ENCODE results near the gene ISG20. TPM values are rescaled to one million over a fixed set of nuclear protein-coding genes. Genes with fewer than 3 reads are reported as not detected.
A peak's percentile ranks its signal among the peaks of the same experiment; 100 is the strongest.

ISG20 gene
- 2.5 TPM for polyA plus RNA-seq (2013, experiment 1 of 2; ENCODE audit: insufficient read length)
- polyA plus RNA-seq (2013, experiment 2 of 2; ENCODE audit: insufficient read length), result 3.9 TPM

DNA sequence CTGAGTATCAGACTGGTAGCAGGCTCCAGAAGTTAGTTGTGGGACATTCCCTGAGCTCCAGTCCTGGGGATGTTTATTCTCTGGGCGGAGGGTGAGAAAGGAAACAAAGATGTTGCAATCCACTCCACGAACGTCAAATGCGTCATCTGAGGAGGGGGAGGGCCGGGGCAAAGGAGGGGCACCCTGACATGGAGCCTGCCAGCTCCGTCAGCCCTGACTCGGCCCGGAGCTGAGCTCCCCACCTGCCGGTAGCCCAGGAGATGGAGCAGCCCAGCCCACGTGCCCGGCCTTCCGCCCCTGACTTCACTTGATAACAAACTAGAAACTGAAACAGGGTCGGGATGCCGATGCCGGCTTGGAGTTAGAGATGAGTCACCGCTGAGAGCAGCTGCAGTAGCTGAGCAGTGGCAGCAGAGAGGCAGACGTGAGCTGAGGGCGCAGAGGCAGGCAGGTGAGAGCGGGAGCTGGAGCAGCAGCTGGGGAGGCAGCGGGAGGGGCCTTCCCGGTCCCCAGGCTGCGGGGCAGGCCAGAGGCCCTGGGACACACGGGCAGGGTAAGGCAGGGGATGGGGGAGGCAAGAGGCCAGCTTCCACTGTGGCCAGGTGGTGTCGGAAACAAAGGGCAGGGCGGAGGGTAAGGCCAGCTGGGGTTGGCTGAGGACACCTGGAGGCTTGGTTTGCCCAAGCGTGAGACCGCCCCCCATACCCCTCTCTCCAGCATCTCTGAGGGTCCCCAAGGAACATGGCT is at the start of gene ISG20:
Gene ISG20 (plus strand): TSS at position 391 of the 747 bp plus-strand sequence. CDS start 351 bp downstream, at position 742.
- DNase-seq, result peak; percentile 92

DNA sequence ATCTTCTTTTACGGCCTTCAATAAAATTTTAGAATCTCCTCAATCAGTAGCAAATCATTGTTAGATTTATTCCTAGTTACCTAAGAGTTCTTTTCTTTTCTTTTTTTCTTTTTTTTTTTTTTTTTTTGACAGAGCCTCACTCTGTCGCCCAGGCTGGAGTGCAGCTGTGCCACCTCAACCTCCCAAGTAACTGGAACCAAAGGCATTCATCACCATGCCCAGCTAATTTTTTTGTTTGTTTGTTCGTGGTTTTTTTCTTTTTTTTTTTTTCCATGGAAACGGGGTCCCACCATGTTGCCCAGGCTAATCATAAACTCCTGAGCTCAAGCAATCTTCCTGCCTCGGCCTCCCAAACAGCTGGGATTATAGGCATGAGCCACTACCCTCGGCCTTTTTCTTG is 48.1 kb upstream of the ISG20 start:
- DNase-seq, result no peak

DNA sequence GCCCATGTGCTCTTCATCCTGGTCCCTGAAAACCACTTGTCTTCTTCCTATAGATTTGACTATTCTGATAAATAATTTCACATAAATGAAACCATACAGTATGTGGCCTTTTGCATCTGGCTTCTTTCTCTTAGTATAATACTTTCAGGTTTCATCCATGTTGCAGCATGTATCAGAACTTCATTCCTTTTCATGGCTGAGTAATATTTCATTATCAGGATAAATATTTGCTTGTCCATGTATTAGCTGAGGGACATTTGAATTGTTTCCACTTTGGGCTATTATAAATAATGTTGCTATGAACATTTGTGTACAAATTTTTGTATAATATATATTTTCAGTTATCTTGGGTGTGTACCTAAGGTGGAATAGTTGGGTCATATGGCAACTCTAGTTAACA is 47.4 kb upstream of the ISG20 start:
- no peak for DNase-seq

DNA sequence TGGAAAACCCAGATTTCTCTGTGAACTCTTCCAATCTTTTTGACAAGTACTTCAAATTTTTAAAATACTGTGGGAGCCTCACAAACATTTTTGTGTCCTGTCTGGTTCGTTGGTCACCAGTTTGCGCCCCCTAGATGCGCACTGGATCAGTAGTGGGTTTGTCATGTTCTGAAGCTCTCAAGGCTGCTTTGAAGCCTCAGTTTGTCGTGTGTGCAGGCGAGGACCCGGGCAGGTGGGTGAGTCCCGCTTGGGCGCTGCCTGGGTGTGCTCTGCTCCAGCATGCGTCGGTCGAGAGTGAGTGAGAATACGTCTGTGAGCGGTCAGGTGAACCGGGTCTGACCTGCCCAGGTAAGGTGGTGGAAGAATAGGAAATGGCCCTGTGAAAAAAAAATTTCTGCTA is 34.9 kb upstream of the ISG20 start:
- no peak for DNase-seq

DNA sequence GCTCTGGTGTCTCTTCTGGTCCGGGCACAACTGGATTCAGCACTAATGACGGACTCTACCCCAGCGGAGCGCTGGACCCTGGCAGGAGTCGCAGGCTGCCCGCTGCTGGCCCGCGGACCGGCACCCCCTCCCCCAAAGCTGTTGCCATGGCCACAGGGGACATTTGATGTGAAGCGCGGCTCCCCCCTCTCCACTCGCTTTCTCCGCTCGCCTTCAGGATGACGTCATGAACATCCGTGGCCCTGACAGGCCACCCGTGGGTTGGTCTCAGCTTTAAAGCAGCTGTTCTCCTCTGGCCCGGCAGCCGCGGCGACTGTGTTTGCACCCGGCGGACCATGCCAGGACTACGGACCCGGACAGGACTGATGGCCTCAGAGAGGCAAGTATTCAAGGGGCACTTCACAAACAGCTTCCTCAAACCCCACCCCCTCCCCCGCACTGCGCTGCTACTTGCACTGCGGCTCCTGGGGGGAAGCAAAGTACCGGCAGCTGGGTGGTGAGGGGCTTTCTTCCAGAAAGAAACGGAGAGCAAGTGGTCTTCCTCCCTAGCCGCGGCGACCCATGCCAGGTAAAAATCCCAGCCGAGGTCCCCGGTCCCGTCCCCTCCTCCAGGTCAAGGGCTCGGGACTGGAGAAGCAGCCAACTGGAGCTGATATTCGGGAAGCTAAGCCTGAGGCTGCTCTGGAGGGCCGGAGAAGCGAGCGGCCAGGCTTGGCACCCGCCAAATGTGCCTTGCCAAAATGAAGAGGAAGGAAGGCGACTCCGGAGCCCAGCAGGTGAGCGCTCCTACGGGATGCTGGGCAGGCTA is 34.2 kb upstream of the ISG20 start:
- no peak for DNase-seq

DNA sequence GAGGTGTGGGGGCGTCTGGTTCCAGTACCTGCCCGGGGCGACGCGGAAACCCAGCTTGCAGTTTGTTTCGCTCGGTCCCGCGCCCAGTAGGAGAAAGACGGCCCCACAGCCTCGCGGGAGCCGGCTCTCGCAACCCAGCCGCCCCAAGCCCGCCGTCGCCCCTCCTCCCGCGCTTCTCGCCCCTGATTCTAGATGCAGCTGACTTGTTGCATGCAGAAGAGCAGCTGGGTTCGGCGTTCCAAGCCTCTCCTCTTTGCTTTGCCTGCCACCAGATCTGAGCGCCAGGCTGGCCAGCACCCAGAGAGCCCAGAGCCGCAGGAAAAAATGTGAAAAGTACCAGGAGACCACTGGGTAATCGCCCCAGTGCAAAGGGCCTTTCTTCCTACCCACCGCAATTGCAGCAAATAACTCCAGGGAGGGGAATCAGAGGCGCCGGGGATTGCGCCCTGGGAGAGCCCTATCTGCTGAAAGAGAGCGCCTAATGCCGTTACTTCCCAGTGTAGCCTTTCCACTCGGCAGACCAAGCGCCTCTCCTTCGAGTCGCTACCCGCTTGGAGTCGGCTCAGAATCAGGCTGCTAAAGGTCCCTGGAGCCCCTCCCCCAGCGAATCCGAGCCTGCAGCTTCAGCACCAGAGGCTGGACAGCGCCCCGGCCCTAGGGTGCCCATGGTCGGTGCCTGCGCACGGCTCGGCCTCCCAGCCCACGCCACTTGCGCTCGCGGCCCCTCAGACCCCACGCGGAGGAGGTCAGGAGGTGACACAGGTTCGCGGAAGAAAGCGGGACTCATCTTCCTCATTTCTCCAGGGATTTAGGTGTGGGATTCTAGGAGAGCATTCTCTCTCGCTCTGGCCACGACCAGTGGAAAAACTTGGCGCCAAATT is 33.4 kb upstream of the ISG20 start:
- peak; percentile 39 for DNase-seq

DNA sequence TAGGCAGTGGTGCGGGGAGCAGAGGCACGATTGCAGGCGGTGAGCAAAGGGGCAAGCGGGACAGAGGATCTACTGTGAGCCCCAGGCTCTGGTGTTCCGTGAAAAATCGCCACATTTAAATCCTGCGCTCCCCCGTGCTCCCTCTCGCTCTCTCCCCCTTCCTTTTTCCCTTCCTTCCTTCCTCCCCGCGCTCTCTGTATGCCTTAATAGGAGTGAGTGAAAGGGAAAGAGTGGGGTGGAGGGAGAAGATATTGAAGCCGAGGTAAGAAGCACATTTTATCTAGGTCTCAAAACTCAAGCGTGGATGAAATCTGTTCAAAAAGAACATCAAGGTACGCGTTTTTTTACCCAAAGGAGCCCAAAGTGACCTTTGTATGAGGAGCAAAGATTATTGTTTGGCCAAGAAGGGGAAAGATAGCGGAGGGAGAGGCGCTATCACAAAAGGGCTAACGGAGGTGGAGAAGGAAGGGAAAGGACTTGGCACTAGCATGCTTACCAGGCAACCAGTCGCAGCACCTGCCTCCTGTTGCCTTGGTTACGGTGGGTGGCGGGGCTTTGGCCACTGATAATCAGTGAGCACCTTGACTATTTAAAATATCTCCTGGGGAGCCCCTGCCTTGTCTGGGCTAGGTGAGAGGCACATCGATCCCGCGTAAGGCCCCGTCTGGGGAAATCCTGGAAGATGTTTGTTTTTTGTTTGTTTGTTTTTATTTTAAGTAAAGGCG is 32.6 kb upstream of the ISG20 start:
- DNase-seq, result no peak

DNA sequence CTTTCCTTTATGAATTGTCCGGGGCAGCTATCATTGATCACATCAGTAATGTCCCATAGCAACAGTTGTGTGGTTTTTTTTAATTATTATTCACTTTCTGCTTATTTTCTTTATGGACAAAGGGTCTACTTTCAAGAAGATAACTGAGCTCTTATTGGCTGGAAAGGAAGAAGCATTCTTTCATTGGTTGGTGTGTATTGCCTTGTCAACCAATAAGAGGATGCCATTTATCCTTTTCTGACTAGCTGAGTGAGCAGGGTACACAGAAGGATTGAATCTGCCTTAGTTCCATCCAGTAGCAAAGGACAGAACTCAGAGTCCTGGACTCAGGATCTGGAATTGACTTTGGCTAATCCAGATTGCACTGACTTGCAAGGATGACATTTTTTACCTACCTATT is 30.9 kb upstream of the ISG20 start:
- no peak for DNase-seq

DNA sequence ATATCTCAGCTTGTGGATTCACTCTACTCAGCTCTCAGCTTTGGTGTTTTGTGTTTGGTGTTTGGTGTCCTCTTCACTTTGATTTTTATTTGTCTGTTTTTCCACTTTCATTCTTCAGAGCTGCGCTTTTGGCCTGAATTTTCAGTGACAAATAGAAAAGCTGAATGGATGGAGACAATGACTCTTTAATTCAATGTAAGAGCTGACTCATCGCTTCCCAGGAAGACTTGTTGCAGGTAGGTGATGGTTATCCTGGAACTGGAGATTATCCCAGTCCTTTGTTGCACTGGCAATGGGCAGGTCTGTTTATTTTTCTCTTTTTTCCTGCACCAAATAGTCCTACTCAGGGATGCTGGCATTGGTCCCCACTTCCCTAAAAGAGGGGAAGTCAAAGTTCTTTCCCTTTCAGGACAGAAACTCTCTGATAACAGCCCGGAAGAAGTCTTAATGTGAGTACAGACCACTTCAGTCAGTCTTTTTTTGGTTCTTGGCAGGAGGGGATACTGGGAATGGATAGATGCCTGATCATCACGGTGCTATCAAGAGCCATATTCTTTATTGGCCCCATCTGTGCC is 30.1 kb upstream of the ISG20 start:
- no peak for DNase-seq

DNA sequence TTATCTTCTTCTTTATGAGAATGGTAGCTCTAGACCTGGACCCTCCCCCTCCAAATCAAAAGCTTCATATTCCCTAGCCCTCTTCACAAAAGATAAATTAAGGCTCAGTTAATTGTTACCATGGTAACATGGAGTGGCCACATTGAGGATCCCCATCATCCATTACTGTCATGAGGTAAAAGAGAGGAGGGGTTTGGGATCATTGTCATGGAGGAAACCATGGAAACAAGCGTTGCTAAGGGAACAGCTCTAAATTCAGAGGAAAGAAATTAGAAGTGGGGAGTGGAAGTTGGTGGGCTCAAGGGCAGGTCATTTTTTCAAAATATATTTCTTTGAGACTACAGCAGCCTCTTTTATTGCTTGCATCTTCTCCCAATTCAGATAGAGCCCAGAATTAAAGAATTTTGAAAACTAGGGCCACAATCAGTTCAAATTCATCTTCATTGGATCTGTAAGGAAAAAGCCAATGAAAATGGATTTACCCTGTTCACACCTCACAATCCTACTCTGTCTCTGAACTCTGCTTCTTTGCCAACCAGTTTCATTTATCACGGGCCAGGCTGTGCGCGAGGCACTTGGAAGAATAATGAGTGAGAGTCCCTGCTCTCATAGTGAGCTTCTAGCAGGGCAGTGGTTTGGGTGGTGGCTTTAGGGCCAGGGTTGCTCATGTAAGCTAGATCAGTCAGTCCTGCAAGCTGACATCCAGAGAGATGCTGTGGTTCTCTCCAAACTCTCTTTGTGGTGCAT is 29.3 kb upstream of the ISG20 start:
- DNase-seq, result no peak

DNA sequence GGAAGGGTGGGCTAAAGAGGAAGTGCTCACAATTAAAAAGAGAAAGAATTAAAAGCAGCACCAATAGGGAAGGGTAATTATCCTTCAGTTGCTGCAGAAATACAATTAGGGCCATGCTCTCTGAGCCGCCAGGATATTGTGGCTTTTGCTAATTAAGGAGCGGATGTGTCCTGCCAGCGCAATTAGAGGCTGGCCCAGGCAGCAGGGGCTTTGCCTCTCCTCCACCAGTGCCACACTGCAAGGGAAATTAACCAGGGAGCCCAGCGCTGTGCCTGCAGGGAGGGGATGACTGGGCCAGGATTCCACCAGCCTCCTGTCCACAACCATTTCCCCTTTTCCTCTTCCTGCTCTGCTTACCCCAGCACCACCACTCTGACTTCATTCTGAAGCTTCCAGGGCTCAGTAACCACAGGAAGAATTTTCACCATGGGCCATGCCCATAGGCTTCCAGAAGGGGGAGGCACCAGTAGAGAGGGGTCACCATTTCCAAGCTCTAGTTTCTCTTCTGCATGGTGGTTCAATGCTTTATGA is 28.1 kb upstream of the ISG20 start:
- peak; percentile 28 for DNase-seq

DNA sequence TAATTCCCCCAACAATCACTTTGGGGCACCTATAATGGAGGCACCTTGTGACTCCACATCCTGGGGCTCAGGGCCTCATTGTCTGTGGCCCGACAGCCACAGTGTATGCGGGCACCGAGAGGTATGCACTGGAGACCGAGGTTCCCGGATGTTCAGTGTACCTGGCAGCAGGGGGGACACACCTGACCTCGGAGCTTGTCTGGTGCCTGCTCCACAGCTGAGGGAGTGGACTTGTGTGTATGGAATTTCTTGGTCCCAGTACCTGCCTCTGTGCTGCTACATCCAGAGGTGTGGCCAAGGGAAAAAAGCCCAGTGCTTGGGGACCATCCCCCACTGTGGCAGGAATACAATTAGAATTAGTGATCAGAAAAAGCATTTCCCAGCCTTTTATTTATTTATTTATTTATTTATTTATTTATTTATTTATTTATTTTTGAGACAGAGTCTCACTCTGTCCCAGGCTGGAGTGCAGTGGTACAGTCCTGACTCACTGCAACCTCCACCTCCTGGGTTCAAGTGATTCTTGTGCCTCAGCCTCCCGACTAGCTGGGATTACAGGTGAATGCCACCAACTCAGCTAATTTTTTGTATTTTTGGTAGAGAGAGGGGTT is 26.5 kb upstream of the ISG20 start:
- no peak for DNase-seq

DNA sequence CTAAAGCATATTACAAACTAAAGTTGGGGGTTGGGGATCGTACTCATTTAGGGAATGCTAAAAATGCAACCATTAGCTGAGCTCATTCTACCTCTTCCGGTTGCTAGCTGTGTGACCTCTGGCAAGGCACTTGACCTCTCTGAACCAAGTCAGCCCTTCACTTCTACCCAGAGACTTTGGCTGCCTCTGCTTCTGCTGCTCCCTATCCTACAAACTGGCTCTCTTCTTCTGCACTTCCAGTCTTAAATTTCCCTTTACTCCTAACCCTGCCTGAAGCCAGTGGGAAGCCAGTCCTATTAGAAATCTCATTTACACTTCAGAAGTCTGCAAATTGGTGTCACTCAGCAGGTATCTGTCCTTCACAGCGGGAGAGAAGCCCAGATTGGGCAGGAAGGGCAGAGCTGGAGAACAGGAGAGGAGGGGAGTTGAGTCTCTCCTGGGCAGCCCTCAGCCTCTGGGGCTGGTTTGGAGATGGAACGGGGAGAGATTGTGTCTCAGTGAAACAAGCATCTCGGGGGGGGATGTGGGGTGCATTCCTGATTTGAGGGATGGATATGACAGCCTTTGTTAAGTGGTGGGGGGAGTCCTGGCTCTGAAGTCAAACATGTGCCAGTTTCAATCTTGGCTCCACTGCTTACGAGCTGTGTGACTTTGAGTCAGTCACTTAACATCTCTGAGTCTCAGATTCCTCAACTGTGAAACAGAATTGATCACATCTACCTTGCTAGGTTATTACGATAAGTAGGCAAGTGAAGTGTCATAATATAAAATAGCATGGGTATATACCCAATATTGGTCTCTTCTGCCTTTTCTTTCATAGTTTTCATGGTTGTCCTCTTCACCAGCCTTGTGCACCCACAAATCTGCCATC is 25.5 kb upstream of the ISG20 start:
- peak; percentile 36 for DNase-seq

DNA sequence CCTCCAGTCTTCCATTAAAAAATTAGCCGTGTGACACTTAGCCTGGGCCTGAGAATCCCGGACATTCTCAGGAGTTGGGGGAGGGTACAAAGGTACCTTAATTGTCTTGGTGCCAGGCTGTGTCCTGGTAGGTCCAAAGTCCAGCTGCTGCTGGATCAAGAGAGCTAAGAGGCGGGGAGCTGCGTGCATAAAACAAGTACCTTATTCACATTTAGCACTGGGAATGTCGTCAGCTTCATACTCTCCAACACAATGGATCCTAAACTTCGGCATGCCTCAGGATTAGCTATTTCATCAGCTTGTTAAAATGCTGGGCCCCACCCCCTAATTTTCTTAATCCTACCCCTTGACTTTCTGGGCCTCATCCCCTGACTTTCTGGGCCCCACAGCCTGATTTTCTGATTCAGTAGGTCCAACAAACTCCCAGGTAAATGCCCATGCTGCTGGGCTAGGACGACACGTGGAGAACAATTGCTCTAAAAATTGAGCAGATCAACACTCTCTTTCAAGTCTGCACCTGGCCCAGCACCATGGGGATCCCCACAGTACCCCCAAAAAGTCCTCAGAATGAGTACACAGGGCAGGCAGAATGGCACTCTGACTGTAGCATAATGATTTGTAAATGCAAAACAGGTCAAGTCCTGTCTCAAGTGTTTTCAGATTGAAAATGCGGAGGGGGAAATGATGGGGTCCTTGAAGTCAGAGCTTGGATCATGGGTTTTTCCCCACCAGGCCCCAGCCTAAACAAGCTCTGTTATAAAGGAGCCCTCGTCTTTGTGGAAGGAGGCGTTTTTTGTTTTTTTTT is 23.3 kb upstream of the ISG20 start:
- no peak for DNase-seq

DNA sequence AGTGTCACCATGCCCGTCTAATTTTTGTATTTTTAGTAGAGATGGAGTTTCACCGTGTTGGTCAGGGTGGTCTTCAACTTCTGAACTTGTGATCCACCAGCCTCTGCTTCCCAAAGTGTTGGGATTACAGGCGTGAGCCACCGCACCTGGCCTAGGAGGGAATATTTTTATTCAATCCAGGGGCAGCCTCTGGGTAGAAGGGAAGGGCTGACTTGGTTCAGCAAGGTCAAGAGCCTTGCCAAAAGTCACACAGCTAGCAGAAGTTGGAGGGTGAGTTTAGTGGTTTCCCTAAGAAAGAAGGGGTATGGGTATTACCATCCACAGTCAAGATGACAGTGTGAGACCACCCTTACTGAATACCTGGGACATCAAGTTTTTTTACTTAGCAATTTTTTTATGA is 22.6 kb upstream of the ISG20 start:
- no peak for DNase-seq

DNA sequence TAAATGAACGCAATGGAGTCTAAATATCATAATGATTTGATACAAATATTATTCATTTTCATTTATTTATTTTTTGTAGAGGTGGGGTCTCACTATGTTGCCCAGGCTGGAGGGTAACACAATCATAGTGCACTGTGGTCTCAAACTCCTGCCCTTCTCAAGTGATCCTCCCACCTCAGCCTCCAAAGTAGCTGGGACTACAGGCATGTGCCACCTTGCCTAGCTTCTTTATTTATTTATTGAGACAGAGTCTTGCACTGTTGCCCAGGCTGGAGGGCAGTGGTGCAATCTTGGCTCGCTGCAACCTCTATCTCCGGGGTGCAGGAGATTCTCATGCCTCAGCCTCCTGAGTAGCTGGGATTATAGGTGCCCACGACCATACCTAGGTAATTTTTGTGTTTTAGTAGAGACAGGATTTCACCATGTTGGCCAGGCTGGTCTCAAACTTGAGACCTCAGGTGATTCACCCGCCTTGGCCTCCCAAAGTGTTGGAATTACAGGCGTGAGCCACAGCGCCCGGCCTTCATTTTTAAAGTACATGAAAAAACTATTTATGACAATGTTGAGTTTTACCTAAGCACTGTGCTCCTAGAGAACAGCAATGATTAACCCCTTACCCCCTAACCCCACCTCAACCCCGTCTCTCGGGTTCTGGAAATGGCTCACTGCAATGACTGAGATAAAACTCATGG is 21.6 kb upstream of the ISG20 start:
- DNase-seq, result no peak

DNA sequence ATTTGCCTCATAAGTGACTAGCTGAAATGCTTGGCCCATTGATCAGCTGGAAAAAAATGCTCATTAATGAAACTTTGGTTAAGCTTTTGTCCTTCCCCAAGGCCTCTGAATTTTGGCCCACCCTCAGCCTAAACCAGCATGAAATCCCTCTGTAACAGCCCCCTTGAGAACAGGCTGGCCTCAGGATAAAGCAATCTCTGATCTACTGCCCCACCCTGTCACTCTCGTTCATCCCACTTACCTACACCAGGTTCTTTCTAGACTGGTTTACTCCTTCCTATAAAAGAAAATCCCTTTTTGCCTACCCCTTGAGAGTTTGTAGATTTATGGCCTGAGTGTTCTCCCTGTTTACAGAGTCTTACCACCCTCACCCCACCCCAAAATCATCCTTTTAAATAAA is 21.0 kb upstream of the ISG20 start:
- no peak for DNase-seq

DNA sequence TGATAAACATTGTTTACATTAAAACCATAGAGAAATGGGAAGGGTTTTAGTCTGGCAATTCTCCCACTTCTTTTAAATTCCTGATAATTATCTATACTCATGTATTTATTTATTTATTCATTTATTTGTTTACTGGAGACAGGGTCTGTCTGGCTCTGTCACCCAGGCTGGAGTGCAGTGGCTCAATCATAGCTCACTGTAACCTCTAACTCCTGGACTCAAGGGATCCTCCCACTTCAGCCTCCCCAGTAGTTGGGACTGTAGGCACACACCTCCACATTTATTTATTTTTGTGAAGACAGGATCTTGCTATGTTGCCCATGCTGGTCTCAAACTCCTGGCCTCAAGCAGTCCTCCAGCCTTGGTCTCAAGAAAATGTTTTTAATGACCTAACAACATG is 20.1 kb upstream of the ISG20 start:
- no peak for DNase-seq
